ENCODE measurements around the gene CD82.

Gene CD82

GRCh38 chr11:44605068-44605708 lies 39.7 kb downstream of the CD82 start:
- H2AFZ ChIP-seq, result no peak overlapping the region
- no peaks in the 10 kb centered on the region for H3K27me3 ChIP-seq (ENCODE audit: control insufficient read depth, insufficient read depth, low read length)
- H3K36me3 ChIP-seq (ENCODE audit: control insufficient read depth, insufficient read depth, low read length), result no peaks in the 10 kb centered on the region
- H3K79me2 ChIP-seq, result no peaks in the 10 kb centered on the region
- H3K9ac ChIP-seq, result no peak overlapping the region
- no peak overlapping the region for H3K4me2 ChIP-seq (ENCODE audit: low read length)
- H3K4me3 ChIP-seq (ENCODE audit: low read depth, low read length), result no peak overlapping the region
- no peaks in the 10 kb centered on the region for H3K4me1 ChIP-seq
- H3K9me3 ChIP-seq (ENCODE audit: control insufficient read depth, low read length), result no peaks in the 10 kb centered on the region
- TF ChIP-seq CTCF (IDR thresholded peaks at IDR 0.05), result no peak
- no peak overlapping the region for H3K27ac ChIP-seq

GRCh38 chr11:44605965-44606364 lies 40.5 kb downstream of the CD82 start:
- Histone ChIP-seq H2AFZ (no peak overlapping the region), H3K27me3 (ENCODE audit: control insufficient read depth, insufficient read depth, low read length) (no peaks in the 10 kb centered on the region), H3K4me2 (ENCODE audit: low read length) (no peak overlapping the region), H3K9ac (no peak overlapping the region), H3K4me3 (ENCODE audit: low read depth, low read length) (no peak overlapping the region), H3K36me3 (ENCODE audit: control insufficient read depth, insufficient read depth, low read length) (no peaks in the 10 kb centered on the region), H3K79me2 (no peaks in the 10 kb centered on the region), H3K27ac (no peak overlapping the region), H3K9me3 (ENCODE audit: control insufficient read depth, low read length) (no peaks in the 10 kb centered on the region), H3K4me1 (no peaks in the 10 kb centered on the region)
- TF ChIP-seq CTCF (IDR thresholded peaks at IDR 0.05), result no peak

- Histone ChIP-seq H3K27ac (no peak overlapping the region), H2AFZ (no peak overlapping the region), H3K9ac (no peak overlapping the region)
These were observed 41.0 kb downstream of the CD82 start for GRCh38 chr11:44606472-44606871.

GRCh38 chr11:44607319-44607962 lies 42.0 kb downstream of the CD82 start:
- Histone ChIP-seq H3K27ac (no peak overlapping the region), H3K79me2 (no peaks in the 10 kb centered on the region), H3K4me2 (ENCODE audit: low read length) (no peak overlapping the region), H2AFZ (no peak overlapping the region), H3K9ac (no peak overlapping the region), H3K36me3 (ENCODE audit: control insufficient read depth, insufficient read depth, low read length) (no peaks in the 10 kb centered on the region), H3K4me3 (ENCODE audit: low read depth, low read length) (no peak overlapping the region), H3K9me3 (ENCODE audit: control insufficient read depth, low read length) (no peaks in the 10 kb centered on the region), H3K27me3 (ENCODE audit: control insufficient read depth, insufficient read depth, low read length) (no peaks in the 10 kb centered on the region), H3K4me1 (no peaks in the 10 kb centered on the region)
- no peak for TF ChIP-seq CTCF (IDR thresholded peaks at IDR 0.05)

More at GRCh38 chr11:44606472-44606871, 41.0 kb downstream of the CD82 start:
- no peak for TF ChIP-seq CTCF (IDR thresholded peaks at IDR 0.05)
- Histone ChIP-seq H3K79me2 (no peaks in the 10 kb centered on the region), H3K4me3 (ENCODE audit: low read depth, low read length) (no peak overlapping the region), H3K36me3 (ENCODE audit: control insufficient read depth, insufficient read depth, low read length) (no peaks in the 10 kb centered on the region), H3K9me3 (ENCODE audit: control insufficient read depth, low read length) (no peaks in the 10 kb centered on the region), H3K27me3 (ENCODE audit: control insufficient read depth, insufficient read depth, low read length) (no peaks in the 10 kb centered on the region), H3K4me1 (no peaks in the 10 kb centered on the region), H3K4me2 (ENCODE audit: low read length) (no peak overlapping the region)

- Histone ChIP-seq H2AFZ (no peak overlapping the region), H3K27me3 (ENCODE audit: control insufficient read depth, insufficient read depth, low read length) (no peaks in the 10 kb centered on the region), H3K4me1 (no peaks in the 10 kb centered on the region), H3K27ac (no peak overlapping the region), H3K9me3 (ENCODE audit: control insufficient read depth, low read length) (no peaks in the 10 kb centered on the region), H3K4me2 (ENCODE audit: low read length) (no peak overlapping the region), H3K36me3 (ENCODE audit: control insufficient read depth, insufficient read depth, low read length) (no peaks in the 10 kb centered on the region), H3K9ac (no peak overlapping the region), H3K79me2 (no peaks in the 10 kb centered on the region), H3K4me3 (ENCODE audit: low read depth, low read length) (no peak overlapping the region)
- no peak for TF ChIP-seq CTCF (IDR thresholded peaks at IDR 0.05)
These were observed 42.5 kb downstream of the CD82 start for GRCh38 chr11:44607987-44608386.
